Measurements from ENCODE around the gene PPP1R13B. TPM values are rescaled to one million over a fixed set of nuclear protein-coding genes. Genes with fewer than 3 reads are reported as not detected.

Gene PPP1R13B
- total and polyA plus RNA-seq, 2 donors from 2014 or later, result 15.1 to 69.4 TPM

GRCh38 chr14:103738166-103738565 lies 109.2 kb downstream of the PPP1R13B start:
- Histone ChIP-seq H3K27me3 (ENCODE audit: control insufficient read depth, insufficient read depth, low read length) (no peaks in the 10 kb centered on the region), H3K4me1 (ENCODE audit: control insufficient read depth in 2 of 3, insufficient read depth in 2 of 3, low read depth in 1 of 3, low read length in 3 of 3) (peaks cover 0 to 26% (median 16%) of the 10 kb centered on the region in 3 donors), H3K4me3 (ENCODE audit: low read length in 3 of 3) (no peak overlapping the region), H3K9me3 (ENCODE audit: control insufficient read depth in 2 of 3, insufficient read depth in 1 of 3, low read length in 3 of 3) (no peaks in the 10 kb centered on the region), H3K36me3 (ENCODE audit: control insufficient read depth in 2 of 3, insufficient read depth in 3 of 3, low read length in 3 of 3) (peaks cover 4 to 38% (median 16%) of the 10 kb centered on the region in 3 donors), H3K27ac (ENCODE audit: low read depth in 2 of 2, low read length in 2 of 2) (no peak overlapping the region), H3K9ac (ENCODE audit: low read length in 3 of 3) (no peak overlapping the region)
- DNase-seq (peak in 1 of 5 donors; percentile 16), FAIRE-seq (no peak)
- TF ChIP-seq CTCF (IDR thresholded peaks at IDR 0.05; ENCODE audit: borderline replicate concordance, extremely low read depth, insufficient read depth), result no peak
- intact Hi-C loops (cut with DNase I), result no loop called here

- peaks cover 0 to 26% (median 16%) of the 10 kb centered on the region in 3 donors for H3K4me1 ChIP-seq (ENCODE audit: control insufficient read depth in 2 of 3, insufficient read depth in 2 of 3, low read depth in 1 of 3, low read length in 3 of 3)
- no peaks in the 10 kb centered on the region for H3K27me3 ChIP-seq (ENCODE audit: control insufficient read depth, insufficient read depth, low read length)
- peak in 1 of 5 donors; percentile 51 for DNase-seq
- no peaks in the 10 kb centered on the region for H3K9me3 ChIP-seq (ENCODE audit: control insufficient read depth in 2 of 3, insufficient read depth in 1 of 3, low read length in 3 of 3)
- TF ChIP-seq CTCF (IDR thresholded peaks at IDR 0.05; ENCODE audit: borderline replicate concordance, extremely low read depth, insufficient read depth), result no peak
- H3K4me3 ChIP-seq (ENCODE audit: low read length in 3 of 3), result no peak overlapping the region
- H3K27ac ChIP-seq (ENCODE audit: low read depth in 2 of 2, low read length in 2 of 2), result no peak overlapping the region
- peaks cover 4 to 44% (median 16%) of the 10 kb centered on the region in 3 donors for H3K36me3 ChIP-seq (ENCODE audit: control insufficient read depth in 2 of 3, insufficient read depth in 3 of 3, low read length in 3 of 3)
- H3K9ac ChIP-seq (ENCODE audit: low read length in 3 of 3), result no peak overlapping the region
- FAIRE-seq, result no peak
- intact Hi-C loops (cut with DNase I), result no loop called here
Measured at GRCh38 chr14:103737432-103738045, 109.8 kb downstream of the PPP1R13B start.

GRCh38 chr14:103736546-103737431 lies 110.6 kb downstream of the PPP1R13B start:
- intact Hi-C loops (cut with DNase I), result no loop called here
- Histone ChIP-seq H3K4me3 (ENCODE audit: low read length in 3 of 3) (no peak overlapping the region), H3K27ac (ENCODE audit: low read depth in 2 of 2, low read length in 2 of 2) (peak overlapping the region; percentile 59 to 73), H3K9me3 (ENCODE audit: control insufficient read depth in 2 of 3, insufficient read depth in 1 of 3, low read length in 3 of 3) (no peaks in the 10 kb centered on the region), H3K27me3 (ENCODE audit: control insufficient read depth, insufficient read depth, low read length) (no peaks in the 10 kb centered on the region), H3K4me1 (ENCODE audit: control insufficient read depth in 2 of 3, insufficient read depth in 2 of 3, low read depth in 1 of 3, low read length in 3 of 3) (peaks cover 0 to 26% (median 16%) of the 10 kb centered on the region in 3 donors), H3K36me3 (ENCODE audit: control insufficient read depth in 2 of 3, insufficient read depth in 3 of 3, low read length in 3 of 3) (peaks cover 4 to 45% (median 16%) of the 10 kb centered on the region in 3 donors), H3K9ac (ENCODE audit: low read length in 3 of 3) (peak overlapping the region in 1 of 3 donors; percentile 14)
- FAIRE-seq, result no peak
- DNase-seq, result peak in 1 of 5 donors; percentile 76
- TF ChIP-seq CTCF (IDR thresholded peaks at IDR 0.05; ENCODE audit: borderline replicate concordance, extremely low read depth, insufficient read depth), result no peak
